H9 (cell line): ENCODE data around the gene CLMN. TPM values are rescaled to one million over a fixed set of nuclear protein-coding genes. Genes with fewer than 3 reads are reported as not detected.

Experiments used
- DNase-seq: peaks from one replicate; pipeline ENCODE4 v3.0.0-alpha.2; 2017
- H2AFZ ChIP-seq: one replicate; pipeline ENCODE4 v1.6.1; 2013; ENCODE audit warnings: mild to moderate bottlenecking, low read length, control low read depth, moderate library complexity
- H2AK5ac ChIP-seq: 2 replicates; pipeline ENCODE4 v1.6.1; 2013; ENCODE audit warnings: low read length, control low read depth, mixed read lengths; ENCODE audit not compliant: insufficient read length
- H2BK120ac ChIP-seq: one replicate; pipeline ENCODE4 v1.6.1; 2013; ENCODE audit warnings: low read depth, mild to moderate bottlenecking, low read length, control low read depth, inconsistent platforms; ENCODE audit not compliant: poor library complexity, severe bottlenecking
- H2BK12ac ChIP-seq: 2 replicates; pipeline ENCODE4 v1.6.1; 2013; ENCODE audit warnings: low read length, control low read depth, mixed read lengths, low read depth; ENCODE audit not compliant: insufficient read length
- H2BK15ac ChIP-seq: 2 replicates; pipeline ENCODE4 v1.6.1; 2013; ENCODE audit warnings: low read depth, low read length, control low read depth
- H2BK20ac ChIP-seq: one replicate; pipeline ENCODE4 v1.6.1; 2013; ENCODE audit warnings: low read depth, mild to moderate bottlenecking, low read length, control low read depth, inconsistent platforms; ENCODE audit not compliant: poor library complexity, severe bottlenecking
- H2BK5ac ChIP-seq: 2 replicates; pipeline ENCODE4 v1.6.1; 2013; ENCODE audit warnings: low read length, control low read depth, mixed read lengths; ENCODE audit not compliant: insufficient read length
- H3K14ac ChIP-seq: 2 replicates; pipeline ENCODE4 v1.6.1; 2013; ENCODE audit warnings: low read length, control low read depth; ENCODE audit not compliant: insufficient read depth
- H3K18ac ChIP-seq: 2 replicates; pipeline ENCODE4 v1.6.1; 2013; ENCODE audit warnings: low read depth, mild to moderate bottlenecking, mixed read lengths, low read length, control low read depth; ENCODE audit not compliant: insufficient read length
- H3K23ac ChIP-seq: 2 replicates; pipeline ENCODE4 v1.6.1; 2013; ENCODE audit warnings: low read length, control low read depth, mixed read lengths, low read depth; ENCODE audit not compliant: insufficient read length
- H3K23me2 ChIP-seq: 2 replicates; pipeline ENCODE4 v1.6.1; 2013; ENCODE audit warnings: low read depth, mild to moderate bottlenecking, mixed read lengths, low read length, control low read depth; ENCODE audit not compliant: insufficient read length, poor library complexity, severe bottlenecking
- H3K27ac ChIP-seq: 2 replicates; pipeline ENCODE4 v1.5.1; 2013; ENCODE audit warnings: low read length, control low read depth, mixed read lengths, low read depth; ENCODE audit not compliant: insufficient read length
- H3K27me3 ChIP-seq: 2 replicates; pipeline ENCODE4 v1.6.1; 2013; ENCODE audit warnings: low read length, control low read depth, inconsistent platforms; ENCODE audit not compliant: insufficient read depth
- H3K4ac ChIP-seq: 2 replicates; pipeline ENCODE4 v1.6.1; 2013; ENCODE audit warnings: low read depth, mild to moderate bottlenecking, control low read depth, inconsistent platforms, low read length, moderate library complexity
- H3K4me1 ChIP-seq: 2 replicates; pipeline ENCODE4 v1.6.1; 2013; ENCODE audit warnings: low read length, control low read depth, inconsistent platforms; ENCODE audit not compliant: insufficient read depth
- H3K4me2 ChIP-seq: 2 replicates; pipeline ENCODE4 v1.6.1; 2013; ENCODE audit warnings: low read length, control low read depth, mixed read lengths; ENCODE audit not compliant: insufficient read length, insufficient read depth
- H3K56ac ChIP-seq: 2 replicates; pipeline ENCODE4 v1.6.1; 2013; ENCODE audit warnings: low read depth, mild to moderate bottlenecking, mixed read lengths, low read length, control low read depth; ENCODE audit not compliant: insufficient read length
- H3K79me1 ChIP-seq: 2 replicates; pipeline ENCODE4 v1.6.1; 2013; ENCODE audit warnings: low read depth, mild to moderate bottlenecking, moderate library complexity, low read length, control low read depth, inconsistent platforms; ENCODE audit not compliant: insufficient read depth, poor library complexity, severe bottlenecking
- H3K79me2 ChIP-seq: 2 replicates; pipeline ENCODE4 v1.6.1; 2013; ENCODE audit warnings: low read length, control low read depth, inconsistent platforms; ENCODE audit not compliant: insufficient read depth
- H3K9ac ChIP-seq: 2 replicates; pipeline ENCODE4 v1.6.1; 2013; ENCODE audit warnings: low read length, control low read depth, mixed read lengths; ENCODE audit not compliant: insufficient read length; ENCODE audit errors: extremely low read depth
- H3K9me3 ChIP-seq: one replicate; pipeline ENCODE4 v1.6.1; 2013; ENCODE audit warnings: low read depth, low read length, inconsistent platforms; ENCODE audit not compliant: control insufficient read depth
- H3T11ph ChIP-seq: one replicate; pipeline ENCODE4 v1.6.1; 2013; ENCODE audit warnings: mild to moderate bottlenecking, low read length, control low read depth, inconsistent platforms
- H4K20me1 ChIP-seq: one replicate; pipeline ENCODE4 v1.6.1; 2013; ENCODE audit not compliant: control insufficient read depth, insufficient read length, insufficient read depth
- H4K5ac ChIP-seq: 2 replicates; pipeline ENCODE4 v1.6.1; 2013; ENCODE audit warnings: low read depth, mild to moderate bottlenecking, mixed read lengths, low read length, control low read depth; ENCODE audit not compliant: insufficient read length
- H4K8ac ChIP-seq: replicated peaks from 2 replicates; pipeline ENCODE4 v1.6.1; 2013; ENCODE audit warnings: low read length, control low read depth, mixed read lengths, low read depth; ENCODE audit not compliant: insufficient read length
- H4K91ac ChIP-seq: 2 replicates; pipeline ENCODE4 v1.6.1; 2013; ENCODE audit warnings: low read depth, mild to moderate bottlenecking, moderate library complexity, mixed read lengths, low read length, control low read depth; ENCODE audit not compliant: insufficient read length
- H3K27ac Mint-ChIP-seq, 3 experiments: 2 replicates in 2 of 3; 3 replicates in 1 of 3; pipeline ENCODE4 v1.8.0; 2020 to 2021; ENCODE audit warnings: mixed read lengths in 3 of 3, mild to moderate bottlenecking in 1 of 3, moderate library complexity in 1 of 3
- H3K27me3 Mint-ChIP-seq: 2 replicates; pipeline ENCODE4 v1.8.0; 2021; ENCODE audit warnings: low read depth, mild to moderate bottlenecking, moderate library complexity, mixed read lengths
- H3K36me3 Mint-ChIP-seq, 3 experiments: 2 replicates in 2 of 3; 3 replicates in 1 of 3; pipeline ENCODE4 v1.8.0; 2020 to 2021; ENCODE audit warnings: low read depth in 3 of 3, mixed read lengths in 3 of 3; ENCODE audit not compliant: insufficient read depth in 1 of 3
- H3K4me1 Mint-ChIP-seq, 2 experiments: 2 replicates each; pipeline ENCODE4 v1.8.0; 2020; ENCODE audit warnings: mixed read lengths in 2 of 2
- H3K4me3 Mint-ChIP-seq, 2 experiments: 2 replicates in 1 of 2; 3 replicates in 1 of 2; pipeline ENCODE4 v1.8.0; 2020 to 2021; ENCODE audit warnings: mild to moderate bottlenecking in 2 of 2, mixed read lengths in 2 of 2, moderate library complexity in 1 of 2
- H3K9me3 Mint-ChIP-seq, 2 experiments: 2 replicates in 1 of 2; 3 replicates in 1 of 2; pipeline ENCODE4 v1.8.0; 2020; ENCODE audit warnings: mild to moderate bottlenecking in 2 of 2, mixed read lengths in 2 of 2, moderate library complexity in 1 of 2
- WGBS: extraction: QIAGEN DNeasy Blood & Tissue Kit; methylation state at CpG from one replicate; pipeline ENCODE4 v1.1.7; 2013; ENCODE audit warnings: missing lambda C conversion rate, low lambda C conversion rate, mixed read lengths; ENCODE audit not compliant: insufficient read length; ENCODE audit errors: extremely low coverage; 5-methylcytosine and 5-hydroxymethylcytosine counted together
- total RNA-seq: library from RNA; stranded (reverse); gene quantifications from 2 replicates; pipeline ENCODE4 v1.2.1, GENCODE V29; 2021
- TF ChIP-seq, protein P1 (sequence below): fragments of 200-600 bp; sonication (generic); conservative IDR thresholded peaks from 3 replicates; pipeline ENCODE4 v1.8.0; 2021; ENCODE audit warnings: antibody characterized with exemption, mild to moderate bottlenecking

CLMN gene
- total RNA-seq, 1 experiment from 2014 or later = 7.6 TPM

DNA sequence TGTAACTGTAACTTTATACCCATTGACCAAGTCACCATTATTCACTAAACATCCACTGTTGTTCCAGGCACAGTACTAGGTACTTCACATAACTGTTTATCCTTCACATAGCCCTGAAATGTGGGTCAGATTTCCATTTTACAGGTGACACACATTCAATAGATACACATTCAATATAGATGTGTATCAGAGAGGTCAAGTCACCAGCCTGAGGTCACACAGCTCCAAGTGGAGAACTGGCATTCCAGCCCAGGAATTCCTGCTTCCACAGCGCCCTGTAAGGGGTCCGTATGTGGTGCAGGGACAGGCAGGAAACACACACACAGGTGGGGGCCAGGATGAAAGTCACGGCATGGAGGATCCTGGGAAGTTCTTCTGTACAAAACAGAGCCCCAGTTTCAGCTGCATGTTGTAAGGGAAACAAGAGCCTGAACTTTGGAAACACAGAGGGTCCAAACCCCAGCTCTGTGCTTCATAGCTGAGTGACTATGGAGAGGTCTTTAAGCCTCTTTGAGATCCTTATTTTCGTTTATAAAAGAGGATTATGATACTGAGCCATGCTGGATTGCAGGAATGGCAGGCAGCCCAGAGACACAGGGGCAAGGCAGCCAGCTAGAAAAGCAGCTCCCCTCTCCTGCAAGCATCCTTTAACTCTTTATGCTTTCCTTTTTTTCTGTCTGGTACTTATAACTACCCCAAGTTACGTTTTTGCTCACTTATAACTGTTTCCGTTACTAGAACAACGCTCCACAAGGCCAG lies 112.1 kb downstream of the CLMN start:
- H3T11ph ChIP-seq = no peak overlapping the region
- no peaks in the 10 kb centered on the region for H3K9me3 ChIP-seq
- no peak for DNase-seq
- no peak overlapping the region for H2BK20ac ChIP-seq
- no peaks in the 10 kb centered on the region for H3K79me2 ChIP-seq
- no peaks in the 10 kb centered on the region for H3K4me1 ChIP-seq
- H3K4me3 Mint-ChIP-seq = no peak overlapping the region
- H3K4me1 Mint-ChIP-seq = no peaks in the 10 kb centered on the region
- no peak overlapping the region for H4K5ac ChIP-seq
- no peak overlapping the region for H2BK5ac ChIP-seq
- H3K9me3 Mint-ChIP-seq = peaks cover 14 to 23% of the 10 kb centered on the region in 2 experiments
- no peak overlapping the region for H3K23ac ChIP-seq
- no peak overlapping the region for H3K27ac ChIP-seq
- no peak overlapping the region for H2BK15ac ChIP-seq
- H3K56ac ChIP-seq = no peak overlapping the region
- H4K20me1 ChIP-seq = no peaks in the 10 kb centered on the region
- peaks cover 13 to 32% (median 18%) of the 10 kb centered on the region in 3 experiments for H3K36me3 Mint-ChIP-seq
- no peak overlapping the region for H2BK12ac ChIP-seq
- H2BK120ac ChIP-seq = peak overlapping the region; percentile 12
- no peak overlapping the region for H3K18ac ChIP-seq
- no peaks in the 10 kb centered on the region for H3K23me2 ChIP-seq
- peaks cover 2% of the 10 kb centered on the region for H3K27me3 Mint-ChIP-seq
- no peak overlapping the region for H2AK5ac ChIP-seq
- H4K8ac ChIP-seq = no peak overlapping the region
- TF ChIP-seq, protein P1, sequence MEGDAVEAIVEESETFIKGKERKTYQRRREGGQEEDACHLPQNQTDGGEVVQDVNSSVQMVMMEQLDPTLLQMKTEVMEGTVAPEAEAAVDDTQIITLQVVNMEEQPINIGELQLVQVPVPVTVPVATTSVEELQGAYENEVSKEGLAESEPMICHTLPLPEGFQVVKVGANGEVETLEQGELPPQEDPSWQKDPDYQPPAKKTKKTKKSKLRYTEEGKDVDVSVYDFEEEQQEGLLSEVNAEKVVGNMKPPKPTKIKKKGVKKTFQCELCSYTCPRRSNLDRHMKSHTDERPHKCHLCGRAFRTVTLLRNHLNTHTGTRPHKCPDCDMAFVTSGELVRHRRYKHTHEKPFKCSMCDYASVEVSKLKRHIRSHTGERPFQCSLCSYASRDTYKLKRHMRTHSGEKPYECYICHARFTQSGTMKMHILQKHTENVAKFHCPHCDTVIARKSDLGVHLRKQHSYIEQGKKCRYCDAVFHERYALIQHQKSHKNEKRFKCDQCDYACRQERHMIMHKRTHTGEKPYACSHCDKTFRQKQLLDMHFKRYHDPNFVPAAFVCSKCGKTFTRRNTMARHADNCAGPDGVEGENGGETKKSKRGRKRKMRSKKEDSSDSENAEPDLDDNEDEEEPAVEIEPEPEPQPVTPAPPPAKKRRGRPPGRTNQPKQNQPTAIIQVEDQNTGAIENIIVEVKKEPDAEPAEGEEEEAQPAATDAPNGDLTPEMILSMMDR = no peak
- no peaks in the 10 kb centered on the region for H3K27me3 ChIP-seq
- H2AFZ ChIP-seq = no peak overlapping the region
- H4K91ac ChIP-seq = no peak overlapping the region
- WGBS = no CpG with 5 or more reads among the region's 7 CpGs
- no peak overlapping the region for H3K14ac ChIP-seq
- peak overlapping the region in 1 of 3 experiments; percentile 53; a peak in 1 of 7 replicates for H3K27ac Mint-ChIP-seq
- no peaks in the 10 kb centered on the region for H3K79me1 ChIP-seq
- H3K4me2 ChIP-seq = no peak overlapping the region
- H3K4ac ChIP-seq = no peak overlapping the region
- no peak overlapping the region for H3K9ac ChIP-seq
